Mesendoderm (in vitro differentiated cells): ENCODE results near the gene DEFB128.
A peak's percentile ranks its signal among the peaks of the same experiment; 100 is the strongest.
"Not testable (repeated sequence)": the region's sequence is repeated elsewhere in the genome, so short reads cannot be mapped to it uniquely, and the experiment has no call there.

Experiments used
- DNase-seq: peaks from one replicate; pipeline ENCODE4 v3.0.0; 2013
- H2AK5ac ChIP-seq: 2 replicates; pipeline ENCODE4 v1.6.1; 2013; ENCODE audit warnings: low read length, inconsistent platforms
- H2BK120ac ChIP-seq: 2 replicates; pipeline ENCODE4 v1.6.1; 2013; ENCODE audit warnings: low read depth, mild to moderate bottlenecking, low read length, moderate library complexity, mixed read lengths
- H2BK15ac ChIP-seq: replicated peaks from 2 replicates; pipeline ENCODE4 v1.6.1; 2013; ENCODE audit warnings: low read depth, mild to moderate bottlenecking, moderate library complexity
- H2BK5ac ChIP-seq: 2 replicates; pipeline ENCODE4 v1.6.1; 2013; ENCODE audit warnings: low read length, inconsistent platforms
- H3K18ac ChIP-seq: 2 replicates; pipeline ENCODE4 v1.6.1; 2013; ENCODE audit warnings: mild to moderate bottlenecking, low read length, mixed read lengths
- H3K23ac ChIP-seq: one replicate; pipeline ENCODE4 v1.6.1; 2013; ENCODE audit warnings: low read length
- H3K27ac ChIP-seq: 2 replicates; pipeline ENCODE4 v1.5.1; 2013; ENCODE audit warnings: low read depth, mild to moderate bottlenecking, inconsistent platforms, low read length, moderate library complexity
- H3K27me3 ChIP-seq: 2 replicates; pipeline ENCODE4 v1.6.1; 2013; ENCODE audit warnings: low read length, control low read depth, mild to moderate bottlenecking, inconsistent platforms; ENCODE audit not compliant: insufficient read depth, poor library complexity
- H3K36me3 ChIP-seq: 2 replicates; pipeline ENCODE4 v1.6.1; 2013; ENCODE audit warnings: low read length, inconsistent platforms; ENCODE audit not compliant: control insufficient read depth, insufficient read depth
- H3K4ac ChIP-seq: one replicate; pipeline ENCODE4 v1.6.1; 2013; ENCODE audit warnings: low read depth, mild to moderate bottlenecking, low read length, moderate library complexity
- H3K4me1 ChIP-seq: 2 replicates; pipeline ENCODE4 v1.6.1; 2013; ENCODE audit warnings: low read depth, low read length, inconsistent platforms; ENCODE audit not compliant: control insufficient read depth
- H3K4me2 ChIP-seq: 2 replicates; pipeline ENCODE4 v1.6.1; 2013; ENCODE audit warnings: low read length
- H3K4me3 ChIP-seq: 2 replicates; pipeline ENCODE4 v1.5.1; 2013; ENCODE audit warnings: mild to moderate bottlenecking, low read length
- H3K56ac ChIP-seq: one replicate; pipeline ENCODE4 v1.6.1; 2013; ENCODE audit warnings: low read length
- H3K79me1 ChIP-seq: 2 replicates; pipeline ENCODE4 v1.6.1; 2013; ENCODE audit warnings: low read length, inconsistent platforms
- H3K79me2 ChIP-seq: 2 replicates; pipeline ENCODE4 v1.6.1; 2013; ENCODE audit warnings: mild to moderate bottlenecking, low read length; ENCODE audit not compliant: control insufficient read depth, insufficient read depth
- H3K9ac ChIP-seq: 2 replicates; pipeline ENCODE4 v1.6.1; 2013; ENCODE audit warnings: low read length, inconsistent platforms
- H4K5ac ChIP-seq: one replicate; pipeline ENCODE4 v1.6.1; 2013; ENCODE audit warnings: low read length
- H4K8ac ChIP-seq: one replicate; pipeline ENCODE4 v1.6.1; 2013; ENCODE audit warnings: low read depth, mild to moderate bottlenecking, control low read depth, low read length, moderate library complexity
- WGBS: extraction: QIAGEN DNeasy Blood & Tissue Kit; methylation state at CpG from one replicate; pipeline ENCODE4 v1.1.7; 2013; ENCODE audit warnings: low lambda C conversion rate, missing lambda C conversion rate; ENCODE audit not compliant: insufficient coverage; ENCODE audit errors: extremely low coverage; 5-methylcytosine and 5-hydroxymethylcytosine counted together

DEFB128 gene

DNA sequence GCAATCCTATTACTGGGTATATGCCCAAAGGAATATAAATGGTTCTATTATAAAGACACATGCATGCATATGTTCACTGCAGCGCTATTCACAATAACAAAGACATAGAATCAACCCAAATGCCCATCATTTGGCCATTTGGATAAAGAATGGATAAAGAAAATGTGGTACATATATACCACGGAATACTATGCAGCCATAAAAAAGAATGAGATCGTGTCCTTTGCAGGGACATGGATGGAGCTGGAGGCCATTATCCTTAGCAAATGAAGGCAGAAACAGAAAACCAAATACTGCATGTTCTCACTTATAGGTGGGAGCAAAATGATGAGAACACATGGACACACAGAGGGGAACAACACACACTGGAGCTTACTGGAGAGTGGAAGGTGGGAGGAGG is 36.4 kb upstream of the DEFB128 start:
- H3K23ac ChIP-seq, H3K79me2 ChIP-seq, H2BK120ac ChIP-seq, H3K27me3 ChIP-seq, H3K4me1 ChIP-seq, H3K4ac ChIP-seq, H3K36me3 ChIP-seq, H2BK5ac ChIP-seq, H4K8ac ChIP-seq, DNase-seq, H4K5ac ChIP-seq, H3K79me1 ChIP-seq, H3K56ac ChIP-seq, H3K27ac ChIP-seq, H2AK5ac ChIP-seq, H3K4me2 ChIP-seq, H3K9ac ChIP-seq, H3K4me3 ChIP-seq, H2BK15ac ChIP-seq, H3K18ac ChIP-seq: not testable (repeated sequence)
- no CpG with 5 or more reads among the region's 3 CpGs for WGBS

DNA sequence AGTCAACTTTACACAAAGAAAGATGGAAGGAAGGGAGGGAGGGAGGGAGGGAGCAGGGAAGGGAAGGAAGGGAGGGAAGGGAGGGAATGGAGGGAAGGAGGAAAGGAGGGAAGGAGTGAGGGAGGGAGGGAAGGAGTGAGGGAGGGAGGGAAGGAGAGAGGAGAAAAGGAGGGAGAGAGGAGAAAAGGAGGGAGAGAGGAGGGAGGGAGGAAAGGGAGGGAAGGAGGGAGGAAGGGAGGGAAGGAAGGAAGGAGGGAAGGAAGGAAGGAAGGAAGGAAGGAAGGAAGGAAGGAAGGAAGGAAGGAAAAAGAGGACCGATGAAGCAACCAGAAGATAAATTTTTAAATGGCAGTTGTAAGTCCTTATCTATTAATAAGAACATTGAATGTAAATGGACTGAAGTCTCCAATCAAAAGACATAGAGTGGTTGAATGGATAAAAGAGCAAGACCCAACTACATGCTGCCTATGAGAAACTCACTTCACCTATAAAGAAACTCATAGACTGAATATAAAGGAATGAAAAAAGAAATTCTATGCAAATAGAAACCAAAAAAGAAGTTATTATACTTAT is 31.8 kb upstream of the DEFB128 start:
- Histone ChIP-seq H3K27me3 (no peaks in the 10 kb centered on the region), H4K5ac (no peak overlapping the region)

DNA sequence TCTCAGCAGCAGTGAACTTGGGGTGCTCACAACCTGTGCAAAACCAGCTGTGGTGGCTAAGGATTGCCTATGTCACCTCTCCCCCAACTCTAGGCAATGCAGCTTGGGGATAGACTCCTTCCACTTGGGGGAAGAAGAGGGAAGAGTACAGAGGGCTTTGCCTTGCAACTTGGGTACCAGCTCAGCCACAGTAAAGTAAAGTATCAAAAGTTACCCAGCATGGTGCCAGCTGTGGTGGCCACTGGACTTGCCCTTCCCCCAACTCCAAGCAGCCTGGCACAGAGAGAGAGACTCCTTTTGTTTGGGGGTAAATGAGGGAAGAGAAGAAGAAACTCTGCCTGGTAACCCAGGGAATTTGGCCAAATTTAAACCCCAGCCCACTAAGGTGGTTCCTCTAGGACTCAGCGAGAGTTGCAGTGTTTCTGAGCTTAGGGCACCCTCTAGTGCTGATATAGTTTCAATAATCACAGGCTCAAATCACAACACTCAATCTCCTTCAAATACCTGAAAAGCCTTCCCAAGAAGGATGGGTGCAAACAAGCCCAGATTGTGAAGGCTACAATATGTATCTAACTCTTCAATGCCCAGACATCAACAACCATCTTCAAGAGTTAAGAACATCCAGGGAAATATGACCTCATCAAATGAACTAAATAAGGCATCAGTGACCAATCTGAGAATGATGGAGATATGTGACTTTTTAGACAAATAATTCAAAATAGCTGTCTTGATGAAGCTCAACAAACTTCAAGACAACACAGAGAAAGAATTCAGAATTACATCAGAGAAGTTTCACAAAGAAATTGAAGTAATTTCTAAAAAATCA is 30.0 kb upstream of the DEFB128 start:
- Histone ChIP-seq H3K79me1 (no peaks in the 10 kb centered on the region), H3K36me3 (no peaks in the 10 kb centered on the region), H2BK120ac (no peak overlapping the region), H3K4me2 (no peak overlapping the region), H3K4me1 (no peaks in the 10 kb centered on the region), H2BK5ac (no peak overlapping the region), H3K27ac (no peak overlapping the region), H3K56ac (no peak overlapping the region), H3K9ac (no peak overlapping the region), H3K79me2 (no peaks in the 10 kb centered on the region), H3K27me3 (no peaks in the 10 kb centered on the region), H2BK15ac (no peak overlapping the region), H3K18ac (no peak overlapping the region), H3K4ac (no peak overlapping the region), H4K5ac (no peak overlapping the region), H3K23ac (no peak overlapping the region), H4K8ac (no peak overlapping the region), H3K4me3 (no peak overlapping the region), H2AK5ac (no peak overlapping the region)
- WGBS: no CpG with 5 or more reads among the region's 1 CpG
- peak; percentile 42 for DNase-seq

More for the DNA sequence above, 31.8 kb upstream of the DEFB128 start:
- Histone ChIP-seq H3K4me2 (no peak overlapping the region), H3K4me1 (no peaks in the 10 kb centered on the region), H3K56ac (no peak overlapping the region), H3K27ac (no peak overlapping the region), H4K8ac (no peak overlapping the region), H3K9ac (no peak overlapping the region), H3K79me1 (no peaks in the 10 kb centered on the region), H2BK120ac (no peak overlapping the region), H3K79me2 (no peaks in the 10 kb centered on the region), H3K36me3 (no peaks in the 10 kb centered on the region), H2BK5ac (no peak overlapping the region), H3K4me3 (no peak overlapping the region), H3K4ac (no peak overlapping the region), H2AK5ac (no peak overlapping the region), H3K18ac (no peak overlapping the region), H3K23ac (no peak overlapping the region), H2BK15ac (no peak overlapping the region)
- DNase-seq: no peak
- WGBS: no CpG with 5 or more reads among the region's 1 CpG

DNA sequence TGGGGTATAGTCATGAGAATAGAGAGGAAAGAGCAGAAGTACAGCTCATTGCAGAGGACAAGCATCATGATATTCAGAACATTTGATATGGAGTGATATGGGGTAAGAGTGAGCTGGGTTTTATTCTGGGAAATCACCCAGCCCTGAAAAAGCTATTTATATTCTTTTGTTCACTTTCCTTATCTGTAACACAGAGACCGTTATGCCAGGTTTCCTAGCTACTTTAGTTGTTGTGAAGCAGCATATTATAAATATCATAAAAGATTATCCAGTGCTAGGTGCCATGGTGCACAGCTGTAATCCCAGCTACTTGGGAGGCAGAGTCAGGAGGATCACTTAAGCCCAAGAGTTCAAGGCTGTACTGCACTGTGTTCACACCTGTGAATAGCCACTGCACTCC is 27.8 kb upstream of the DEFB128 start:
- Histone ChIP-seq H4K5ac (no peak overlapping the region), H3K4ac (no peak overlapping the region), H3K36me3 (no peaks in the 10 kb centered on the region), H3K4me3 (no peak overlapping the region), H2BK5ac (no peak overlapping the region), H4K8ac (no peak overlapping the region), H3K56ac (no peak overlapping the region), H2AK5ac (no peak overlapping the region), H2BK15ac (no peak overlapping the region), H3K9ac (no peak overlapping the region), H3K27me3 (no peaks in the 10 kb centered on the region), H3K79me2 (no peaks in the 10 kb centered on the region), H3K4me2 (no peak overlapping the region), H3K23ac (no peak overlapping the region), H3K18ac (no peak overlapping the region), H3K27ac (no peak overlapping the region), H3K79me1 (no peaks in the 10 kb centered on the region), H2BK120ac (no peak overlapping the region), H3K4me1 (no peaks in the 10 kb centered on the region)
- no peak for DNase-seq
- WGBS: no CpG with 5 or more reads among the region's 1 CpG

DNA sequence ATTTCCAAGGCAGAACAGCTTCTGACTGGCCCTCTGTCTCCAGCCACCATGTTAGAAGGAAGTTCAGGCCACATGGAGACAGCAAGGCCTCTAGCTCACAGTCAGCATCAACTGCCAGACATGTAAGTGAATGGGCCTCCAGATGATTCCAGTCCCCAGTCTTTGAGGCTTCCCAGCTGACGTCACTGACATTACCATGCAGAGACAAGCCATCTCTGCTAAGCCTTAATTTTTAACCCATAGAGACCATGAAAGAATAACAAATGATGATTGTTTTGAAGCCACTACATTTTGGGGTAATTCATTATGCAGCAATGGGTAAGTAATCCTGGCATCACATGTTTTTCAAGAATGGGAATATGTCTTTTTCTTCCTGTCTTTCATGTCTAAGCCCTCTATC is 26.3 kb upstream of the DEFB128 start:
- H3K79me1 ChIP-seq: no peaks in the 10 kb centered on the region
- no peaks in the 10 kb centered on the region for H3K79me2 ChIP-seq
- no peaks in the 10 kb centered on the region for H3K36me3 ChIP-seq
- no peak overlapping the region for H2BK15ac ChIP-seq
- no peak overlapping the region for H4K8ac ChIP-seq
- H3K4me1 ChIP-seq: no peaks in the 10 kb centered on the region
- no peak overlapping the region for H3K4me3 ChIP-seq
- H3K4ac ChIP-seq: no peak overlapping the region
- no peaks in the 10 kb centered on the region for H3K27me3 ChIP-seq
- no peak for DNase-seq
- H2BK120ac ChIP-seq: no peak overlapping the region
- H2BK5ac ChIP-seq: no peak overlapping the region
- no peak overlapping the region for H3K9ac ChIP-seq
- no peak overlapping the region for H3K4me2 ChIP-seq
- H3K27ac ChIP-seq: no peak overlapping the region
- no peak overlapping the region for H2AK5ac ChIP-seq
- no peak overlapping the region for H3K56ac ChIP-seq
- H4K5ac ChIP-seq: no peak overlapping the region
- WGBS: no CpG with 5 or more reads among the region's 1 CpG
- H3K18ac ChIP-seq: no peak overlapping the region
- no peak overlapping the region for H3K23ac ChIP-seq
